SK-N-MC (cell line): ENCODE results near the gene RRM2.

Source experiments
- EZH2 ChIP-seq: fragments of 200-600 bp; sonication (generic); IDR thresholded peaks from one replicate; pipeline ENCODE4 v1.6.1; 2017; ENCODE audit warnings: antibody characterized with exemption
- FOXP2 ChIP-seq: optimal IDR thresholded peaks from 2 replicates; pipeline ENCODE3; 2011; ENCODE audit warnings: mild to moderate bottlenecking, moderate library complexity; ENCODE audit not compliant: insufficient read depth; ENCODE audit errors: extremely low read length, control extremely low read depth
- POLR2AphosphoS5 ChIP-seq: IDR thresholded peaks from 2 replicates; pipeline ENCODE4 v1.6.1; 2012; ENCODE audit warnings: mild to moderate bottlenecking, low read depth, low read length, borderline replicate concordance

GRCh38 chr2:10175441-10175840, 52.9 kb downstream of the RRM2 start:
- TF ChIP-seq EZH2 = no peak
- TF ChIP-seq POLR2AphosphoS5 = no peak
- no peak for TF ChIP-seq FOXP2
